Natural killer cell (primary cell): Measurements from ENCODE around the gene SCIMP. TPM values are rescaled to one million over a fixed set of nuclear protein-coding genes. Genes with fewer than 3 reads are reported as not detected.

Experiments used
- ATAC-seq, 3 donors: fragments of 150-1000 bp in 2 of 3; fragments of 200-7000 bp in 1 of 3; cut with Tn5 transposase; 1 replicate in 1 of 3; 2 replicates in 2 of 3; pipeline ENCODE4 v1.10.0; 2021; ENCODE audit warnings: mild to moderate bottlenecking in 2 of 3, moderate library complexity in 2 of 3
- DNase-seq, 2 donors: peaks; one replicate each; pipeline versions ENCODE4 v3.0.0 to v3.0.0-alpha.2; 2013 to 2021; ENCODE audit warnings: mixed read lengths in 1 of 2
- H3K27ac ChIP-seq: one replicate; pipeline ENCODE4 v1.5.1; 2013; ENCODE audit warnings: mild to moderate bottlenecking, low read length
- H3K27me3 ChIP-seq: one replicate; pipeline ENCODE4 v1.6.1; 2013; ENCODE audit warnings: low read length; ENCODE audit not compliant: control insufficient read depth, insufficient read depth
- H3K36me3 ChIP-seq: one replicate; pipeline ENCODE4 v1.6.1; 2013; ENCODE audit warnings: low read length; ENCODE audit not compliant: control insufficient read depth, insufficient read depth
- H3K4me1 ChIP-seq: one replicate; pipeline ENCODE4 v1.6.1; 2013; ENCODE audit warnings: low read length; ENCODE audit not compliant: control insufficient read depth, insufficient read depth
- H3K4me3 ChIP-seq: one replicate; pipeline ENCODE4 v1.5.1; 2013; ENCODE audit warnings: low read length
- H3K9me3 ChIP-seq: one replicate; pipeline ENCODE4 v1.6.1; 2013; ENCODE audit warnings: low read length; ENCODE audit not compliant: control insufficient read depth, insufficient read depth
- H3K27ac Mint-ChIP-seq, 2 donors: one replicate each; pipeline ENCODE4 v1.8.0; 2022; ENCODE audit warnings: mild to moderate bottlenecking in 2 of 2, mixed read lengths in 2 of 2, moderate library complexity in 1 of 2
- H3K27me3 Mint-ChIP-seq, 2 donors: one replicate each; pipeline ENCODE4 v1.8.0; 2022; ENCODE audit warnings: low read depth in 2 of 2, mixed read lengths in 2 of 2
- H3K36me3 Mint-ChIP-seq: one replicate; pipeline ENCODE4 v1.8.0; 2022; ENCODE audit warnings: mixed read lengths
- H3K4me1 Mint-ChIP-seq, 2 donors: one replicate each; pipeline ENCODE4 v1.8.0; 2022; ENCODE audit warnings: mixed read lengths in 2 of 2
- H3K4me3 Mint-ChIP-seq: one replicate; pipeline ENCODE4 v1.8.0; 2022; ENCODE audit warnings: mild to moderate bottlenecking, moderate library complexity, mixed read lengths
- H3K9me3 Mint-ChIP-seq, 2 donors: one replicate each; pipeline ENCODE4 v1.8.0; 2022; ENCODE audit warnings: mixed read lengths in 2 of 2
- CTCF ChIP-seq: fragments of 200-600 bp; IDR thresholded peaks from one replicate; pipeline ENCODE4 v1.8.0; 2022; ENCODE audit warnings: antibody characterized with exemption
- WGBS: methylation state at CpG from one replicate; pipeline ENCODE4 v1.1.7; 2013; ENCODE audit warnings: missing lambda C conversion rate; ENCODE audit not compliant: insufficient coverage; 5-methylcytosine and 5-hydroxymethylcytosine counted together
- intact Hi-C: fragments of 100-400 bp; cut with micrococcal nuclease; formaldehyde crosslinking; loops from one replicate; pipeline ENCODE4 v1.14.2; 2022
- total RNA-seq, 4 donors: library from RNA; stranded (reverse); fragments of 120-200 nt in 1 of 4; gene quantifications; one replicate each; pipeline versions ENCODE4 v1.2.3 to v1.2.4, GENCODE V29; 2013 to 2022

Gene SCIMP
- total RNA-seq, 3 donors from 2014 or later (not counting 1 experiment from before 2014, with no cell fraction given) = 3.9 to 10.0 (median 8.0) TPM

- peak overlapping the region; percentile 55 to 76 for H3K27ac Mint-ChIP-seq
- Histone ChIP-seq H3K27me3 (no peaks in the 10 kb centered on the region), H3K27ac (peak overlapping the region; percentile 19), H3K4me3 (no peak overlapping the region), H3K4me1 (peaks cover 18% of the 10 kb centered on the region), H3K36me3 (no peaks in the 10 kb centered on the region), H3K9me3 (no peaks in the 10 kb centered on the region)
- H3K36me3 Mint-ChIP-seq = no peaks in the 10 kb centered on the region
- peak in 1 of 3 donors; percentile 31 for ATAC-seq
- WGBS = 44% methylated on average over 4 of the region's 7 CpGs
- H3K4me1 Mint-ChIP-seq = peaks cover 10 to 12% of the 10 kb centered on the region in 2 donors
- DNase-seq = peak in 1 of 2 donors; percentile 25
- intact Hi-C loops = loop anchor here (10.0 kb wide), 1 partner anchor 104 kb away; no protein-coding TSS in a partner anchor
- H3K4me3 Mint-ChIP-seq = peak overlapping the region; percentile 6
- no peaks in the 10 kb centered on the region for H3K27me3 Mint-ChIP-seq
- TF ChIP-seq CTCF = no peak
- H3K9me3 Mint-ChIP-seq = no peaks in the 10 kb centered on the region
These were observed 36.2 kb downstream of the SCIMP start for GRCh38 chr17:5198472-5198871.

GRCh38 chr17:5194346-5194745 is 40.3 kb downstream of the SCIMP start:
- peaks cover 39% of the 10 kb centered on the region for H3K4me1 ChIP-seq
- H3K4me1 Mint-ChIP-seq = peaks cover 37 to 43% of the 10 kb centered on the region in 2 donors
- WGBS = 86% methylated on average over 1 of the region's 2 CpGs
- intact Hi-C loops = loop anchor here (10.0 kb wide), 1 partner anchor 100 kb away; no protein-coding TSS in a partner anchor
- no peaks in the 10 kb centered on the region for H3K36me3 Mint-ChIP-seq
- no peak overlapping the region for H3K4me3 Mint-ChIP-seq
- no peaks in the 10 kb centered on the region for H3K9me3 ChIP-seq
- H3K27ac Mint-ChIP-seq = no peak overlapping the region
- ATAC-seq = no peak
- no peaks in the 10 kb centered on the region for H3K27me3 ChIP-seq
- TF ChIP-seq CTCF = no peak
- H3K36me3 ChIP-seq = peaks cover under 1% of the 10 kb centered on the region
- no peak overlapping the region for H3K4me3 ChIP-seq
- no peak overlapping the region for H3K27ac ChIP-seq
- H3K9me3 Mint-ChIP-seq = no peaks in the 10 kb centered on the region
- DNase-seq = no peak
- no peaks in the 10 kb centered on the region for H3K27me3 Mint-ChIP-seq

- TF ChIP-seq CTCF = peak; percentile 74
These were observed 42.9 kb downstream of the SCIMP start, which contains the start of gene ZNF594 for GRCh38 chr17:5191541-5192417. TSS of gene ZNF594 (minus strand) at chr17:5191868. CDS start at chr17:5184256, 7,612 bp downstream.

More at GRCh38 chr17:5191541-5192417, 42.9 kb downstream of the SCIMP start, which contains the start of gene ZNF594:
- Mint-ChIP-seq H3K36me3 (peaks cover 16% of the 10 kb centered on the region), H3K4me3 (peak within 1 kb of the TSS; percentile 95), H3K9me3 (peaks cover 3 to 6% of the 10 kb centered on the region in 2 donors), H3K27ac (peak within 1 kb of the TSS; percentile 91 to 98), H3K27me3 (no peaks in the 10 kb centered on the region), H3K4me1 (peaks cover 35 to 36% of the 10 kb centered on the region in 2 donors)
- peaks cover 23% of the 10 kb centered on the region for H3K4me1 ChIP-seq
- 2% methylated on average over 82 of the region's 82 CpGs for WGBS
- H3K27me3 ChIP-seq = no peaks in the 10 kb centered on the region
- no peaks in the 10 kb centered on the region for H3K9me3 ChIP-seq
- H3K4me3 ChIP-seq = peak within 1 kb of the TSS; percentile 90
- peaks cover 2% of the 10 kb centered on the region for H3K36me3 ChIP-seq
- H3K27ac ChIP-seq = peak within 1 kb of the TSS; percentile 86
- intact Hi-C loops = loop anchor here (1.0 to 10.0 kb wide), 2 partner anchors 97 to 228 kb away; partner anchors contain the start of gene NUP88
- ATAC-seq = peak; percentile 98 to 99 (median 98)
- DNase-seq = peak; percentile 97
